Suprapubic skin (tissue), 3 donors: Measurements from ENCODE around the gene MYCBP2.

ENCODE experiments used
- CTCF ChIP-seq, 2 donors: fragments of 200-600 bp in 1 of 2; fragments of 450-650 bp in 1 of 2; sonication (generic) in 1 of 2; IDR thresholded peaks; one replicate each; pipeline ENCODE4 v1.5.1; 2016 to 2019; ENCODE audit warnings: antibody characterized with exemption in 2 of 2, mild to moderate bottlenecking in 1 of 2, moderate library complexity in 1 of 2
- POLR2A ChIP-seq, 2 donors: fragments of 450-650 bp; IDR thresholded peaks; one replicate each; pipeline ENCODE4 v1.6.1; 2017; ENCODE audit warnings: antibody characterized with exemption in 2 of 2, mild to moderate bottlenecking in 2 of 2, moderate library complexity in 2 of 2

- TF ChIP-seq POLR2A (IDR thresholded peaks at IDR 0.05) (no peak), CTCF (IDR thresholded peaks at IDR 0.05) (no peak)
Measured at GRCh38 chr13:77343841-77344240, 16.9 kb upstream of the MYCBP2 start.
